Measurements from ENCODE around the gene RNF169.

Gene RNF169

GRCh38 chr11:74826901-74827300, 78.3 kb downstream of the RNF169 start:
- no peak for DNase-seq

DNA sequence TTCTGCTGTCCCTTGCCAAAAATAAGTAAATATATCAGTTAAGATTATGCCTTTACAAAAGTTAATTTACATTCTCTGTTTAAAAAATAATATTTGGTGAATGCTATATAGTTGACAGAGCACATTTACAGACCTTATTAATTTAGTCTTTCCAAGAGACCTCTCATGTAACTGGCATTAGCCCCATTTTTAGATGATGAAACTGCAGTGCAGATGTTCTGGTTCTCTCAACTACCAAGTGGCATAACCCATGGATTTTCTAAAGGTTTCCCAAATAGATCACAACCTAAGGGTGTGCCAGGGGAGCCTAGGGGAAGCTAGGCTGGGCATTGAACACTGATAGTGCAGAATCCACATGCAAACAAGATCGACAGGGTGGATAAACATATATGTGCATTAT, 88.5 kb downstream of the RNF169 start:
- DNase-seq, result no peak

- DNase-seq, result no peak
Measured at GRCh38 chr11:74838188-74838587, 89.5 kb downstream of the RNF169 start.

- no peak for DNase-seq
Measured at GRCh38 chr11:74839446-74839845, 90.8 kb downstream of the RNF169 start.

- DNase-seq, result no peak
Measured at GRCh38 chr11:74839971-74840370, 91.3 kb downstream of the RNF169 start.

- DNase-seq, result no peak
Measured at GRCh38 chr11:74840486-74840885, 91.8 kb downstream of the RNF169 start.

DNA sequence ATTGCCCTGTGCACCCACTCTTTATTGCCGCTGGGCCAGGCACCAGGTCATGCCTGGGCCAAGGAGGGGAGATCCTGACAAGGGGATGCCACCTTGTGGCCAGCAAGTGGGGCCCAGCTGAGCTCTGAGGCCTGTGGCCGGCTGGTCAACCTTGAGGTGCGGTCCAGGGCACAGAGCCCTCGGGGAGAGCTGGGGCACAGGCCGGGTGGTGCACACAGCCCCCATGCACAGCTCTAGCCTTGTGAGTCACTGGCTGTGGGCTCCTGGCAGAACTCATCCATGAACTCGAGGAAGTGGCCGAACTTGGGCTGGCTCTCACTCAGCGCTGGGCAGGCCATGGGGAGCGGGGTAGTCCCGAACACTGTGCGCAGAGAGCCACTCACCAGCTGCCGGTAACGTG, 94.3 kb downstream of the RNF169 start:
- DNase-seq, result no peak

GRCh38 chr11:74844072-74844471, 95.4 kb downstream of the RNF169 start:
- DNase-seq, result no peak

GRCh38 chr11:74844865-74845264, 96.2 kb downstream of the RNF169 start:
- no peak for DNase-seq

- no peak for DNase-seq
Measured at GRCh38 chr11:74845978-74846517, 97.4 kb downstream of the RNF169 start.

- no peak for DNase-seq
Measured at GRCh38 chr11:74846770-74847169, 98.1 kb downstream of the RNF169 start.

DNA sequence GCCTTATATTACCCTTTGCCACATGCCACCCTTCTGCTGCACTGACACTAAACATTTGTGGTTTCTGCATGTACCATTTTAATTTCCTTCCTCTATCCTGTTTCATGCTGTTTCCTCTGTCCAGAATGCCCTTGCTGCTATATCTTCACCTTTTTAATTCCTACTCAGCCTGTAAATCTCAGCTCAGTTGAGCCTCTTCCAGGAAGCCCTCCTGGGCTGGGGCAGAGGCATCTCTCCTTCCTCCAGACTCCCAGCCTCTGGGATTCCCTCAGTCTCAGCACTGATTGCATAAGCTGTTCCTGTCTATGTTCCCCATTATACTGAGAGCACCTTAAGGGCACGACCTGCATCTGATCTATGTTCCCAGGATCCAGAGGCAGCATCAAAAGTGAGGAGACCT, 98.7 kb downstream of the RNF169 start:
- no peak for DNase-seq

GRCh38 chr11:74847895-74848294, 99.2 kb downstream of the RNF169 start:
- DNase-seq, result no peak

GRCh38 chr11:74849525-74850391, 101.1 kb downstream of the RNF169 start:
- DNase-seq, result no peak

- DNase-seq, result no peak
Measured at GRCh38 chr11:74853223-74853622, 104.6 kb downstream of the RNF169 start.

DNA sequence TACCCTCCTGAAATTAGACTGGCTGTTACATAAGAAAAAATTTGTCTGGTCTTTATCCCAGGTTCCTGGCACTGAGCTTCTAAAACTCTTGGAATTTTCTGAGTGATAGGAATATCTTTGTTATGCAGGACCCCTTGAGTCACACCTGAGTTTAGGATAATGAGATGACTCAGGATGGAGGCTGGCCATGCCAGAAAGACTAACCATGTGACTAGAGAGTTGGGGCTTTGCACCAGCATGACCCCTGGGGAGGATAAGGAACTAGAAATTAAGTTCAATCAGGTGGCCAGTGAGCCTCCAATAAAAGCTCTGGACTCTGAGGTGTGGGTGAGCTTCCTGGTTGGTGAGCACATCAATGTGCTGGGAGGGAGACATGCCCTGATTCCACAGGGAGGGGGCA, 112.1 kb downstream of the RNF169 start:
- no peak for DNase-seq

- no peak for DNase-seq
Measured at GRCh38 chr11:74863410-74863809, 114.8 kb downstream of the RNF169 start.

- DNase-seq, result no peak
Measured at GRCh38 chr11:74866557-74866956, 117.9 kb downstream of the RNF169 start.

- no peak for DNase-seq
Measured at GRCh38 chr11:74870485-74870884, 121.8 kb downstream of the RNF169 start.

DNA sequence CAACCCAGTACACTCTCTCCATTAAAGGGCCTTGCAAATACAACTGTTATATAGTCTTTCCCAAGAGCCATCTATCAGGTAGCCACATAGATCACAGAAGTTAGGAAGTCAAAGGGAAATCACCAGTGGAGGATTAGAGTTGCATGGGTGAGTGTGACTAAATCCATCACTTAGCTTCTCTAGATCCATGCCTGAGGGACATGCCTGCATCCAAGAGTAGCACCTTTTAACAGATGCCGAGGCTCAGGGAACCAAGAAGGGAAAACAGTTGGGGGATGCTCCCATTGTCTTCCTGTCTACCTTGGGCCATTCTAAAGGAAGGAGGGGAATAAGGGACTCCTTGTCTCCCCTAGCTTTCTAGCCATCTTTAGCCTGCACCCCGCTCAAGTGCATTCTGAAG, 122.4 kb downstream of the RNF169 start:
- DNase-seq, result no peak

DNA sequence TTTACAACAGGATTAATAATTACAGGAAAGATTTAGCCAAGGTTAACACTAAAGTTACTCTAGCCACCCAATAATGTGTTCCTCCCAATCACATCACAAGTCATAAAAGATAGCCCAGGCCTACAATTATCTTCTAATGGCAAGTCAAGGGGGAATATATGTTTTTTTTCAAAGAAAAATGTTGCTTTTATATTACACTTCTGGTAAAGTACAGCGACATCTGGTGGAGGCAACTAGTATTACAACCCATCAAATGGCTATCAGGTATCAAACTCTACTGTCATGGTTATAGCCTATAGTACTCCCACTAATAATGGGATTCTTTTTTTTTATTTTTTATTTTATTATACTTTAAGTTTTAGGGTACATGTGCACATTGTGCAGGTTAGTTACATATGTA, 128.5 kb downstream of the RNF169 start:
- no peak for DNase-seq
